H9 (cell line): Measurements from ENCODE around the gene CYP39A1. TPM values are rescaled to one million over a fixed set of nuclear protein-coding genes. Genes with fewer than 3 reads are reported as not detected.

ENCODE experiments used
- DNase-seq: peaks from one replicate; pipeline ENCODE4 v3.0.0-alpha.2; 2017
- H2AFZ ChIP-seq: one replicate; pipeline ENCODE4 v1.6.1; 2013; ENCODE audit warnings: mild to moderate bottlenecking, low read length, control low read depth, moderate library complexity
- H2AK5ac ChIP-seq: 2 replicates; pipeline ENCODE4 v1.6.1; 2013; ENCODE audit warnings: low read length, control low read depth, mixed read lengths; ENCODE audit not compliant: insufficient read length
- H2BK120ac ChIP-seq: one replicate; pipeline ENCODE4 v1.6.1; 2013; ENCODE audit warnings: low read depth, mild to moderate bottlenecking, low read length, control low read depth, inconsistent platforms; ENCODE audit not compliant: poor library complexity, severe bottlenecking
- H2BK12ac ChIP-seq: 2 replicates; pipeline ENCODE4 v1.6.1; 2013; ENCODE audit warnings: low read length, control low read depth, mixed read lengths, low read depth; ENCODE audit not compliant: insufficient read length
- H2BK15ac ChIP-seq: 2 replicates; pipeline ENCODE4 v1.6.1; 2013; ENCODE audit warnings: low read depth, low read length, control low read depth
- H2BK20ac ChIP-seq: one replicate; pipeline ENCODE4 v1.6.1; 2013; ENCODE audit warnings: low read depth, mild to moderate bottlenecking, low read length, control low read depth, inconsistent platforms; ENCODE audit not compliant: poor library complexity, severe bottlenecking
- H2BK5ac ChIP-seq: 2 replicates; pipeline ENCODE4 v1.6.1; 2013; ENCODE audit warnings: low read length, control low read depth, mixed read lengths; ENCODE audit not compliant: insufficient read length
- H3K14ac ChIP-seq: 2 replicates; pipeline ENCODE4 v1.6.1; 2013; ENCODE audit warnings: low read length, control low read depth; ENCODE audit not compliant: insufficient read depth
- H3K18ac ChIP-seq: 2 replicates; pipeline ENCODE4 v1.6.1; 2013; ENCODE audit warnings: low read depth, mild to moderate bottlenecking, mixed read lengths, low read length, control low read depth; ENCODE audit not compliant: insufficient read length
- H3K23ac ChIP-seq: 2 replicates; pipeline ENCODE4 v1.6.1; 2013; ENCODE audit warnings: low read length, control low read depth, mixed read lengths, low read depth; ENCODE audit not compliant: insufficient read length
- H3K23me2 ChIP-seq: 2 replicates; pipeline ENCODE4 v1.6.1; 2013; ENCODE audit warnings: low read depth, mild to moderate bottlenecking, mixed read lengths, low read length, control low read depth; ENCODE audit not compliant: insufficient read length, poor library complexity, severe bottlenecking
- H3K27ac ChIP-seq: 2 replicates; pipeline ENCODE4 v1.5.1; 2013; ENCODE audit warnings: low read length, control low read depth, mixed read lengths, low read depth; ENCODE audit not compliant: insufficient read length
- H3K27me3 ChIP-seq: 2 replicates; pipeline ENCODE4 v1.6.1; 2013; ENCODE audit warnings: low read length, control low read depth, inconsistent platforms; ENCODE audit not compliant: insufficient read depth
- H3K4ac ChIP-seq: 2 replicates; pipeline ENCODE4 v1.6.1; 2013; ENCODE audit warnings: low read depth, mild to moderate bottlenecking, control low read depth, inconsistent platforms, low read length, moderate library complexity
- H3K4me1 ChIP-seq: 2 replicates; pipeline ENCODE4 v1.6.1; 2013; ENCODE audit warnings: low read length, control low read depth, inconsistent platforms; ENCODE audit not compliant: insufficient read depth
- H3K4me2 ChIP-seq: 2 replicates; pipeline ENCODE4 v1.6.1; 2013; ENCODE audit warnings: low read length, control low read depth, mixed read lengths; ENCODE audit not compliant: insufficient read length, insufficient read depth
- H3K56ac ChIP-seq: 2 replicates; pipeline ENCODE4 v1.6.1; 2013; ENCODE audit warnings: low read depth, mild to moderate bottlenecking, mixed read lengths, low read length, control low read depth; ENCODE audit not compliant: insufficient read length
- H3K79me1 ChIP-seq: 2 replicates; pipeline ENCODE4 v1.6.1; 2013; ENCODE audit warnings: low read depth, mild to moderate bottlenecking, moderate library complexity, low read length, control low read depth, inconsistent platforms; ENCODE audit not compliant: insufficient read depth, poor library complexity, severe bottlenecking
- H3K79me2 ChIP-seq: 2 replicates; pipeline ENCODE4 v1.6.1; 2013; ENCODE audit warnings: low read length, control low read depth, inconsistent platforms; ENCODE audit not compliant: insufficient read depth
- H3K9ac ChIP-seq: 2 replicates; pipeline ENCODE4 v1.6.1; 2013; ENCODE audit warnings: low read length, control low read depth, mixed read lengths; ENCODE audit not compliant: insufficient read length; ENCODE audit errors: extremely low read depth
- H3K9me3 ChIP-seq: one replicate; pipeline ENCODE4 v1.6.1; 2013; ENCODE audit warnings: low read depth, low read length, inconsistent platforms; ENCODE audit not compliant: control insufficient read depth
- H3T11ph ChIP-seq: one replicate; pipeline ENCODE4 v1.6.1; 2013; ENCODE audit warnings: mild to moderate bottlenecking, low read length, control low read depth, inconsistent platforms
- H4K20me1 ChIP-seq: one replicate; pipeline ENCODE4 v1.6.1; 2013; ENCODE audit not compliant: control insufficient read depth, insufficient read length, insufficient read depth
- H4K5ac ChIP-seq: 2 replicates; pipeline ENCODE4 v1.6.1; 2013; ENCODE audit warnings: low read depth, mild to moderate bottlenecking, mixed read lengths, low read length, control low read depth; ENCODE audit not compliant: insufficient read length
- H4K8ac ChIP-seq: replicated peaks from 2 replicates; pipeline ENCODE4 v1.6.1; 2013; ENCODE audit warnings: low read length, control low read depth, mixed read lengths, low read depth; ENCODE audit not compliant: insufficient read length
- H4K91ac ChIP-seq: 2 replicates; pipeline ENCODE4 v1.6.1; 2013; ENCODE audit warnings: low read depth, mild to moderate bottlenecking, moderate library complexity, mixed read lengths, low read length, control low read depth; ENCODE audit not compliant: insufficient read length
- H3K27ac Mint-ChIP-seq, 3 experiments: 2 replicates in 2 of 3; 3 replicates in 1 of 3; pipeline ENCODE4 v1.8.0; 2020 to 2021; ENCODE audit warnings: mixed read lengths in 3 of 3, mild to moderate bottlenecking in 1 of 3, moderate library complexity in 1 of 3
- H3K27me3 Mint-ChIP-seq: 2 replicates; pipeline ENCODE4 v1.8.0; 2021; ENCODE audit warnings: low read depth, mild to moderate bottlenecking, moderate library complexity, mixed read lengths
- H3K36me3 Mint-ChIP-seq, 3 experiments: 2 replicates in 2 of 3; 3 replicates in 1 of 3; pipeline ENCODE4 v1.8.0; 2020 to 2021; ENCODE audit warnings: low read depth in 3 of 3, mixed read lengths in 3 of 3; ENCODE audit not compliant: insufficient read depth in 1 of 3
- H3K4me1 Mint-ChIP-seq, 2 experiments: 2 replicates each; pipeline ENCODE4 v1.8.0; 2020; ENCODE audit warnings: mixed read lengths in 2 of 2
- H3K4me3 Mint-ChIP-seq, 2 experiments: 2 replicates in 1 of 2; 3 replicates in 1 of 2; pipeline ENCODE4 v1.8.0; 2020 to 2021; ENCODE audit warnings: mild to moderate bottlenecking in 2 of 2, mixed read lengths in 2 of 2, moderate library complexity in 1 of 2
- H3K9me3 Mint-ChIP-seq, 2 experiments: 2 replicates in 1 of 2; 3 replicates in 1 of 2; pipeline ENCODE4 v1.8.0; 2020; ENCODE audit warnings: mild to moderate bottlenecking in 2 of 2, mixed read lengths in 2 of 2, moderate library complexity in 1 of 2
- WGBS: extraction: QIAGEN DNeasy Blood & Tissue Kit; methylation state at CpG from one replicate; pipeline ENCODE4 v1.1.7; 2013; ENCODE audit warnings: missing lambda C conversion rate, low lambda C conversion rate, mixed read lengths; ENCODE audit not compliant: insufficient read length; ENCODE audit errors: extremely low coverage; 5-methylcytosine and 5-hydroxymethylcytosine counted together
- total RNA-seq: library from RNA; stranded (reverse); gene quantifications from 2 replicates; pipeline ENCODE4 v1.2.1, GENCODE V29; 2021
- TF ChIP-seq, protein P1 (sequence below): fragments of 200-600 bp; sonication (generic); conservative IDR thresholded peaks from 3 replicates; pipeline ENCODE4 v1.8.0; 2021; ENCODE audit warnings: antibody characterized with exemption, mild to moderate bottlenecking

The CYP39A1 gene
- total RNA-seq, 1 experiment from 2014 or later, result 0.50 TPM

DNA sequence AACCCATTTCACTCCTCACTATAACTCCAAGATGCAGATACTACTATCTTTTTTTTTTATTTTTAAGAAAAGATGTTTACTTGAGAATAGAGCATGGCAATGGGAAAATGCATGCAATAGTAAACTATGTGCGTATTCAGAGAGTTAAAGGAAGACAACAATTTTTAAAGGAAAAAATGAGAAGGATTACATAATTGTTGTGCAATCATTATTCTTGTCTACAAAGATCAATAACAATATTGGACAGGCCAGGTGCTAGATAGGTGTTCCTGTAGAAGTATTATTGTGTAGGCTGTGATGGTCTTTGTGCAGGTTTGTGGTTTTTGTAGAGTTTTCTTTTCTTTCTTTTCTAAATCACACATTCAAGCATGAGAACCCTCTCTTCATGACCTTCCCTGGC lies 20.6 kb downstream of the CYP39A1 start:
- Histone ChIP-seq H3K27ac (no peak overlapping the region), H3K9ac (no peak overlapping the region), H2BK12ac (no peak overlapping the region), H4K91ac (no peak overlapping the region), H2AFZ (no peak overlapping the region), H3K23ac (no peak overlapping the region), H3K23me2 (no peaks in the 10 kb centered on the region), H2BK15ac (no peak overlapping the region), H3K79me1 (no peaks in the 10 kb centered on the region), H3K14ac (no peak overlapping the region), H3K79me2 (no peaks in the 10 kb centered on the region), H3K18ac (no peak overlapping the region), H3K9me3 (no peaks in the 10 kb centered on the region), H2BK5ac (no peak overlapping the region), H3K27me3 (no peaks in the 10 kb centered on the region), H3K4me1 (no peaks in the 10 kb centered on the region), H4K20me1 (no peaks in the 10 kb centered on the region), H4K5ac (no peak overlapping the region), H3K4ac (no peak overlapping the region), H2BK20ac (no peak overlapping the region), H3T11ph (no peak overlapping the region), H4K8ac (no peak overlapping the region), H3K4me2 (no peak overlapping the region), H2AK5ac (no peak overlapping the region), H2BK120ac (no peak overlapping the region), H3K56ac (no peak overlapping the region)
- H3K9me3 Mint-ChIP-seq, result no peaks in the 10 kb centered on the region
- no peaks in the 10 kb centered on the region for H3K27me3 Mint-ChIP-seq
- peaks cover 2 to 3% of the 10 kb centered on the region in 2 experiments; a peak in 2 of 4 replicates for H3K4me1 Mint-ChIP-seq
- no peak overlapping the region for H3K4me3 Mint-ChIP-seq
- H3K36me3 Mint-ChIP-seq, result peaks cover 0 to 2% (median 0%) of the 10 kb centered on the region in 3 experiments; a peak in 2 of 7 replicates
- no peak for DNase-seq
- no CpG with 5 or more reads among the region's 1 CpG for WGBS
- TF ChIP-seq, protein P1, sequence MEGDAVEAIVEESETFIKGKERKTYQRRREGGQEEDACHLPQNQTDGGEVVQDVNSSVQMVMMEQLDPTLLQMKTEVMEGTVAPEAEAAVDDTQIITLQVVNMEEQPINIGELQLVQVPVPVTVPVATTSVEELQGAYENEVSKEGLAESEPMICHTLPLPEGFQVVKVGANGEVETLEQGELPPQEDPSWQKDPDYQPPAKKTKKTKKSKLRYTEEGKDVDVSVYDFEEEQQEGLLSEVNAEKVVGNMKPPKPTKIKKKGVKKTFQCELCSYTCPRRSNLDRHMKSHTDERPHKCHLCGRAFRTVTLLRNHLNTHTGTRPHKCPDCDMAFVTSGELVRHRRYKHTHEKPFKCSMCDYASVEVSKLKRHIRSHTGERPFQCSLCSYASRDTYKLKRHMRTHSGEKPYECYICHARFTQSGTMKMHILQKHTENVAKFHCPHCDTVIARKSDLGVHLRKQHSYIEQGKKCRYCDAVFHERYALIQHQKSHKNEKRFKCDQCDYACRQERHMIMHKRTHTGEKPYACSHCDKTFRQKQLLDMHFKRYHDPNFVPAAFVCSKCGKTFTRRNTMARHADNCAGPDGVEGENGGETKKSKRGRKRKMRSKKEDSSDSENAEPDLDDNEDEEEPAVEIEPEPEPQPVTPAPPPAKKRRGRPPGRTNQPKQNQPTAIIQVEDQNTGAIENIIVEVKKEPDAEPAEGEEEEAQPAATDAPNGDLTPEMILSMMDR, result no peak
- no peak overlapping the region for H3K27ac Mint-ChIP-seq
